ENCODE results near the gene PGLYRP2.
"Not testable (repeated sequence)": the region's sequence is repeated elsewhere in the genome, so short reads cannot be mapped to it uniquely, and the experiment has no call there.

PGLYRP2 gene

GRCh38 chr19:15479391-15480345, at the start of gene PGLYRP2:
PGLYRP2 (minus strand) TSS chr19:15479501; CDS start chr19:15479371, 130 bp downstream.
- no peak for DNase-seq

- no peak for DNase-seq
Observed at GRCh38 chr19:15527705-15528104, 48.4 kb upstream of the PGLYRP2 start.

GRCh38 chr19:15526408-15526807, 47.1 kb upstream of the PGLYRP2 start:
- DNase-seq, result no peak

- no peak for DNase-seq
Observed at GRCh38 chr19:15525291-15525690, 46.0 kb upstream of the PGLYRP2 start.

GRCh38 chr19:15524781-15525180, 45.5 kb upstream of the PGLYRP2 start:
- DNase-seq, result no peak

GRCh38 chr19:15519433-15519976, 40.2 kb upstream of the PGLYRP2 start:
- DNase-seq, result no peak

- no peak for DNase-seq
Observed at GRCh38 chr19:15517778-15518177, 38.5 kb upstream of the PGLYRP2 start.

- DNase-seq, result no peak
Observed at GRCh38 chr19:15516363-15516762, 37.1 kb upstream of the PGLYRP2 start.

GRCh38 chr19:15515227-15515625, 35.9 kb upstream of the PGLYRP2 start:
- not testable (repeated sequence) for DNase-seq

GRCh38 chr19:15511671-15512424, 32.5 kb upstream of the PGLYRP2 start:
- no peak for DNase-seq

GRCh38 chr19:15508035-15508710, 28.9 kb upstream of the PGLYRP2 start, which contains the start of gene CYP4F22:
CYP4F22 (plus strand) TSS chr19:15508525; CDS start chr19:15525337, 16,812 bp downstream.
- no peak for DNase-seq

GRCh38 chr19:15507068-15508034, 28.1 kb upstream of the PGLYRP2 start:
- no peak for DNase-seq

- no peak for DNase-seq
Observed at GRCh38 chr19:15506074-15506571, 26.8 kb upstream of the PGLYRP2 start.

GRCh38 chr19:15502264-15502663, 23.0 kb upstream of the PGLYRP2 start:
- DNase-seq, result no peak

GRCh38 chr19:15501596-15501995, 22.3 kb upstream of the PGLYRP2 start:
- no peak for DNase-seq

- DNase-seq, result no peak
Observed at GRCh38 chr19:15498910-15499309, 19.6 kb upstream of the PGLYRP2 start.

GRCh38 chr19:15498156-15498858, 19.0 kb upstream of the PGLYRP2 start:
- DNase-seq, result no peak

- DNase-seq, result no peak
Observed at GRCh38 chr19:15495151-15495550, 15.8 kb upstream of the PGLYRP2 start.

GRCh38 chr19:15488489-15489226, 9.4 kb upstream of the PGLYRP2 start:
- DNase-seq, result no peak

GRCh38 chr19:15487038-15487437, 7.7 kb upstream of the PGLYRP2 start:
- no peak for DNase-seq

All from NCI-H2081 (cell line).